CD4-positive, alpha-beta T cell (primary cell): ENCODE data around the gene DPEP2. TPM values are rescaled to one million over a fixed set of nuclear protein-coding genes. Genes with fewer than 3 reads are reported as not detected.
"Not testable (repeated sequence)": the region's sequence is repeated elsewhere in the genome, so short reads cannot be mapped to it uniquely, and the experiment has no call there.

Experiments used
- ATAC-seq: fragments of 200-7000 bp; cut with Tn5 transposase; one replicate; pipeline ENCODE4 v1.10.0; 2022; ENCODE audit warnings: mild to moderate bottlenecking; ENCODE audit not compliant: poor library complexity
- CTCF ChIA-PET: fragments of 350-600 bp; sonication (Branson Sonifier 250); formaldehyde crosslinking; loops from one replicate; lab custom pipeline; 2021; ENCODE audit warnings: antibody characterized with exemption, inconsistent platforms; lab: Charles Lee
- POLR2A ChIA-PET: fragments of 350-600 bp; sonication (Branson Sonifier 250); formaldehyde crosslinking; loops from one replicate; lab custom pipeline; 2021; ENCODE audit warnings: antibody characterized with exemption, inconsistent platforms; lab: Charles Lee
- DNase-seq, 14 experiments: peaks; one replicate each; pipeline ENCODE4 v3.0.0-alpha.2; 2013 to 2020; ENCODE audit warnings: mixed read lengths in 2 of 14
- H3K27ac ChIP-seq, 2 donors: one replicate each; pipeline versions ENCODE4 v1.5.1 to v1.7.0; 2013; ENCODE audit warnings: low read length in 2 of 2, low read depth in 1 of 2, mild to moderate bottlenecking in 1 of 2
- H3K27me3 ChIP-seq, 2 experiments: 1 replicate in 1 of 2; 2 replicates in 1 of 2; pipeline versions ENCODE4 v1.6.1 to v1.7.0; 2013; ENCODE audit warnings: low read length in 2 of 2, control low read depth in 1 of 2, mild to moderate bottlenecking in 1 of 2, moderate library complexity in 1 of 2; ENCODE audit not compliant: insufficient read depth in 2 of 2, control insufficient read depth in 1 of 2
- H3K36me3 ChIP-seq: one replicate; pipeline ENCODE4 v1.6.1; 2013; ENCODE audit warnings: low read length, control low read depth; ENCODE audit not compliant: insufficient read depth
- H3K4me1 ChIP-seq: one replicate; pipeline ENCODE4 v1.6.1; 2013; ENCODE audit warnings: low read length, control low read depth; ENCODE audit not compliant: insufficient read depth
- H3K4me3 ChIP-seq: one replicate; pipeline ENCODE4 v1.5.1; 2013; ENCODE audit warnings: mild to moderate bottlenecking, low read length, moderate library complexity
- H3K9me3 ChIP-seq, 2 experiments: 1 replicate in 1 of 2; 2 replicates in 1 of 2; pipeline versions ENCODE4 v1.6.1 to v1.7.0; 2013; ENCODE audit warnings: low read length in 2 of 2, mild to moderate bottlenecking in 2 of 2, control low read depth in 1 of 2, moderate library complexity in 1 of 2; ENCODE audit not compliant: control insufficient read depth in 1 of 2, insufficient read depth in 1 of 2
- H3K27ac Mint-ChIP-seq: one replicate; pipeline ENCODE4 v1.8.0; 2020; ENCODE audit warnings: mixed read lengths
- H3K27me3 Mint-ChIP-seq: one replicate; pipeline ENCODE4 v1.8.0; 2021; ENCODE audit warnings: mixed read lengths
- H3K36me3 Mint-ChIP-seq: one replicate; pipeline ENCODE4 v1.8.0; 2021; ENCODE audit warnings: low read depth, mixed read lengths
- H3K4me1 Mint-ChIP-seq: one replicate; pipeline ENCODE4 v1.8.0; 2021; ENCODE audit warnings: low read depth, mixed read lengths
- H3K4me3 Mint-ChIP-seq: one replicate; pipeline ENCODE4 v1.8.0; 2020; ENCODE audit warnings: mild to moderate bottlenecking, mixed read lengths
- H3K9me3 Mint-ChIP-seq: one replicate; pipeline ENCODE4 v1.8.0; 2020; ENCODE audit warnings: mixed read lengths
- intact Hi-C, 2 experiments: fragments of 100-400 bp; cut with DNase I in 1 of 2; cut with micrococcal nuclease in 1 of 2; formaldehyde crosslinking; loops; one replicate each; pipeline versions ENCODE4 v1.15.1 to v1.9.0; 2023 to 2025; cut with DNase I, micrococcal nuclease
- total RNA-seq, 174 experiments: library from RNA in 2 of 174; stranded (reverse) in 2 of 174; gene quantifications; one replicate each; pipeline ENCODE4 v1.2.3 and lab custom pipeline; 2021 to 2026
- TF ChIP-seq, protein P1 (sequence below): fragments of 200-600 bp; IDR thresholded peaks from one replicate; pipeline ENCODE4 v1.8.0; 2022; ENCODE audit warnings: antibody characterized with exemption, mild to moderate bottlenecking

DPEP2 gene
- total RNA-seq, 2 experiments from 2014 or later, result 42.2 to 43.5 TPM

DNA sequence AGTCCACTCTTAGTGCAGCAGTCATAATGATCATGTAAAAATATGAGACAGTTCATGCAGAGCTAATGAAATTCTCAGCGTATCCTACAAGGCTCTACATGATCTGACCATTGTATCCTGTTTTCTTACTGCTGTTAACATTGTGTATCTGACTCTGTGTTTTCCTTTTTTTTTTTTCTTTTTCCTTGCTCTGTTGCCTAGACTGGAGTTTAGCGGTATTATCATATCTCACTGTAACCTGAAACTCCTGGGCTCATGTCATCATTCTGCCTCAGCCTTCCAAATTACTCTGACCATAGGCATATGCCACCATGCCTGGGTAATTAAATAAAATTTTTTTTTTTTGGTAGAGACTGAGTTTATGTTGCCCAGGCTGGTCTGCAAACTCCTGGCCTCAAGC lies 35.9 kb upstream of the DPEP2 start:
- intact Hi-C loops, result no loop called here
- no peak overlapping the region for H3K4me3 Mint-ChIP-seq

DNA sequence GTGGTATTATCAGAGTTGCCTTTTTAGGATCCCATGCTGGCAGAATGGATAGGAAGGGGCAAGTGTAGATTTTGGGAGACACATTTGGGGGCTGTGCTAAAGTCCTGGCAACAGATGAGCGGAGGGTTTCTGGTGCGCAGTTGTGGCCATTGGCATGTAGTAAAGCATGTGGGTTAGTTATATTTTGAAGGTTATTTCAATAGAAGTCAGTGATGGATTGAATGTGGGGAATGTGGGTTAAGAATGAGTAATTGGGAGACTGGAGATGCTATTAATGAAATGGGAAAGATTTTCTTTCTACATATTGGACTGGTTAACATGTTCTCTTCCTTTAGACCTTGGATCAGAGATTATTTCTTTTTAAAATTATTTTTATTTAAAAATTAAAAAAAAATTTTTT lies 33.8 kb upstream of the DPEP2 start:
- Mint-ChIP-seq H3K4me3 (no peak overlapping the region), H3K27me3 (no peaks in the 10 kb centered on the region), H3K9me3 (no peaks in the 10 kb centered on the region), H3K36me3 (peaks cover 24% of the 10 kb centered on the region), H3K4me1 (no peaks in the 10 kb centered on the region), H3K27ac (no peak overlapping the region)
- no peak overlapping the region for H3K4me3 ChIP-seq
- no peak overlapping the region for H3K27ac ChIP-seq
- CTCF ChIA-PET, result no interaction called here
- POLR2A ChIA-PET, result interaction anchor here (0.7 kb wide), 1 partner anchor 11 kb away, joined by 4 read pairs; no protein-coding TSS in a partner anchor
- H3K36me3 ChIP-seq, result peaks cover 13% of the 10 kb centered on the region
- no peaks in the 10 kb centered on the region for H3K27me3 ChIP-seq
- no peaks in the 10 kb centered on the region for H3K9me3 ChIP-seq
- DNase-seq, result no peak
- intact Hi-C loops, result no loop called here
- no peak for ATAC-seq
- TF ChIP-seq, protein P1, sequence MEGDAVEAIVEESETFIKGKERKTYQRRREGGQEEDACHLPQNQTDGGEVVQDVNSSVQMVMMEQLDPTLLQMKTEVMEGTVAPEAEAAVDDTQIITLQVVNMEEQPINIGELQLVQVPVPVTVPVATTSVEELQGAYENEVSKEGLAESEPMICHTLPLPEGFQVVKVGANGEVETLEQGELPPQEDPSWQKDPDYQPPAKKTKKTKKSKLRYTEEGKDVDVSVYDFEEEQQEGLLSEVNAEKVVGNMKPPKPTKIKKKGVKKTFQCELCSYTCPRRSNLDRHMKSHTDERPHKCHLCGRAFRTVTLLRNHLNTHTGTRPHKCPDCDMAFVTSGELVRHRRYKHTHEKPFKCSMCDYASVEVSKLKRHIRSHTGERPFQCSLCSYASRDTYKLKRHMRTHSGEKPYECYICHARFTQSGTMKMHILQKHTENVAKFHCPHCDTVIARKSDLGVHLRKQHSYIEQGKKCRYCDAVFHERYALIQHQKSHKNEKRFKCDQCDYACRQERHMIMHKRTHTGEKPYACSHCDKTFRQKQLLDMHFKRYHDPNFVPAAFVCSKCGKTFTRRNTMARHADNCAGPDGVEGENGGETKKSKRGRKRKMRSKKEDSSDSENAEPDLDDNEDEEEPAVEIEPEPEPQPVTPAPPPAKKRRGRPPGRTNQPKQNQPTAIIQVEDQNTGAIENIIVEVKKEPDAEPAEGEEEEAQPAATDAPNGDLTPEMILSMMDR, result no peak
- H3K4me1 ChIP-seq, result peaks cover 3% of the 10 kb centered on the region

More for the DNA sequence above, 35.9 kb upstream of the DPEP2 start:
- ChIA-PET POLR2A (interaction anchor here (0.6 kb wide), 1 partner anchor 27 kb away, joined by 3 read pairs; no protein-coding TSS in a partner anchor), CTCF (no interaction called here)
- Histone ChIP-seq H3K4me3 (no peak overlapping the region), H3K36me3 (peaks cover 10% of the 10 kb centered on the region), H3K27ac (no peak overlapping the region), H3K9me3 (no peaks in the 10 kb centered on the region), H3K27me3 (no peaks in the 10 kb centered on the region), H3K4me1 (peaks cover 6% of the 10 kb centered on the region)
- Mint-ChIP-seq H3K36me3 (peaks cover 29% of the 10 kb centered on the region), H3K4me1 (peaks cover 6% of the 10 kb centered on the region), H3K9me3 (no peaks in the 10 kb centered on the region), H3K27me3 (no peaks in the 10 kb centered on the region), H3K27ac (no peak overlapping the region)
- DNase-seq, result no peak
- TF ChIP-seq, protein P1, result no peak
- ATAC-seq, result no peak

DNA sequence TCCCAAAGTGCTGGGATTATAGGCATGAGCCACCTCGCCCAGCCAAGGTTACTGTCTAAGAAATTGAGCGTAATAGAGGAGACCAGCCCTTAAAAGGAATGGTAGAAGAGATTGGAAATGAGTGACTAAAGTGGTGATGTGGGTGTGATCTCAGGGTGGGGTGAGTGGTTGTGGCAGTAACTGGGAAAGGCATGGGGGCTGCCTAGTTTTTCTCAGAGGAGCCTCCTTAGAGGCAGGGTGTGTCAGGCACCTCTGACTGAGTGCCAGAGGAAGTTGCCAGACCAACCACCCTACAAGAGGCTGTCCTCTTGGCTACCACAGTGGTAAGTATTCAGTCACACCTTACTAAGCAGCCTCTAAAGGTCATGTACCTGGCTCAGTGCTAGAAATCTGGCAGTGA lies 32.7 kb upstream of the DPEP2 start:
- TF ChIP-seq, protein P1, result no peak
- Mint-ChIP-seq H3K9me3 (no peaks in the 10 kb centered on the region), H3K27ac (no peak overlapping the region), H3K27me3 (no peaks in the 10 kb centered on the region), H3K4me3 (no peak overlapping the region), H3K36me3 (peaks cover 29% of the 10 kb centered on the region), H3K4me1 (peaks cover 7% of the 10 kb centered on the region)
- ChIA-PET POLR2A (no interaction called here), CTCF (no interaction called here)
- H3K4me3 ChIP-seq, result no peak overlapping the region
- DNase-seq (peak in 1 of 14 experiments; percentile 24), ATAC-seq (no peak)
- intact Hi-C loops, result no loop called here
- H3K27ac ChIP-seq, result no peak overlapping the region
- no peaks in the 10 kb centered on the region for H3K27me3 ChIP-seq
- H3K36me3 ChIP-seq, result peaks cover 14% of the 10 kb centered on the region
- peaks cover 3% of the 10 kb centered on the region for H3K4me1 ChIP-seq
- no peaks in the 10 kb centered on the region for H3K9me3 ChIP-seq

DNA sequence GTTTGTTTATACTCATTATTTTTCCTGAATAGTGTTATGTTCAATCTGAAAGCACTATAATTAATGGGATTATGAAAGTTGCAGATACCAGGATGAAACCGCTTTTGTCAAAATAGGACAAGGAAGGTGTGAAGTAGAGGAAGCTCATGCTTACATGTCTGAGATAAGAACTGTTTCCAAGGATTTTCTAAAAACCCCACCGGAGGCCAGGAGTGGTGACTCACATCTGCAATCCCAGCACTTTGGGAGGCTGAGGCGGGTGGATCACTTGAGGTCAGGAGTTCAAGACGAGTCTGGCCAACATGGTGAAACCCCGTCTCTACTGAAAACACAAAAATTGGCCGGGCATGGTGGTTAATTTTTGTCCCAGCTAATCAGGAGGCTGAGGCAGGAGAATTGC lies 30.8 kb upstream of the DPEP2 start:
- H3K27me3 ChIP-seq, H3K4me1 ChIP-seq, H3K9me3 ChIP-seq, H3K4me3 Mint-ChIP-seq, H3K27ac Mint-ChIP-seq, DNase-seq, H3K9me3 Mint-ChIP-seq, H3K27me3 Mint-ChIP-seq, POLR2A ChIA-PET, H3K27ac ChIP-seq, H3K4me3 ChIP-seq, intact Hi-C loops, ATAC-seq: not testable (repeated sequence)
- CTCF ChIA-PET, result interaction anchor here (1.2 kb wide), 1 partner anchor 10 kb away, joined by 4 read pairs; no protein-coding TSS in a partner anchor
- peaks cover 16% of the 10 kb centered on the region for H3K36me3 ChIP-seq
- Mint-ChIP-seq H3K4me1 (peaks cover 12% of the 10 kb centered on the region), H3K36me3 (peaks cover 39% of the 10 kb centered on the region)
